H9 (cell line): ENCODE data around the gene DOCK10. TPM values are rescaled to one million over a fixed set of nuclear protein-coding genes. Genes with fewer than 3 reads are reported as not detected.

Experiments used
- DNase-seq: peaks from one replicate; pipeline ENCODE4 v3.0.0-alpha.2; 2017
- H2AFZ ChIP-seq: one replicate; pipeline ENCODE4 v1.6.1; 2013; ENCODE audit warnings: mild to moderate bottlenecking, low read length, control low read depth, moderate library complexity
- H2AK5ac ChIP-seq: 2 replicates; pipeline ENCODE4 v1.6.1; 2013; ENCODE audit warnings: low read length, control low read depth, mixed read lengths; ENCODE audit not compliant: insufficient read length
- H2BK120ac ChIP-seq: one replicate; pipeline ENCODE4 v1.6.1; 2013; ENCODE audit warnings: low read depth, mild to moderate bottlenecking, low read length, control low read depth, inconsistent platforms; ENCODE audit not compliant: poor library complexity, severe bottlenecking
- H2BK12ac ChIP-seq: 2 replicates; pipeline ENCODE4 v1.6.1; 2013; ENCODE audit warnings: low read length, control low read depth, mixed read lengths, low read depth; ENCODE audit not compliant: insufficient read length
- H2BK15ac ChIP-seq: 2 replicates; pipeline ENCODE4 v1.6.1; 2013; ENCODE audit warnings: low read depth, low read length, control low read depth
- H2BK20ac ChIP-seq: one replicate; pipeline ENCODE4 v1.6.1; 2013; ENCODE audit warnings: low read depth, mild to moderate bottlenecking, low read length, control low read depth, inconsistent platforms; ENCODE audit not compliant: poor library complexity, severe bottlenecking
- H2BK5ac ChIP-seq: 2 replicates; pipeline ENCODE4 v1.6.1; 2013; ENCODE audit warnings: low read length, control low read depth, mixed read lengths; ENCODE audit not compliant: insufficient read length
- H3K14ac ChIP-seq: 2 replicates; pipeline ENCODE4 v1.6.1; 2013; ENCODE audit warnings: low read length, control low read depth; ENCODE audit not compliant: insufficient read depth
- H3K18ac ChIP-seq: 2 replicates; pipeline ENCODE4 v1.6.1; 2013; ENCODE audit warnings: low read depth, mild to moderate bottlenecking, mixed read lengths, low read length, control low read depth; ENCODE audit not compliant: insufficient read length
- H3K23ac ChIP-seq: 2 replicates; pipeline ENCODE4 v1.6.1; 2013; ENCODE audit warnings: low read length, control low read depth, mixed read lengths, low read depth; ENCODE audit not compliant: insufficient read length
- H3K23me2 ChIP-seq: 2 replicates; pipeline ENCODE4 v1.6.1; 2013; ENCODE audit warnings: low read depth, mild to moderate bottlenecking, mixed read lengths, low read length, control low read depth; ENCODE audit not compliant: insufficient read length, poor library complexity, severe bottlenecking
- H3K27ac ChIP-seq: 2 replicates; pipeline ENCODE4 v1.5.1; 2013; ENCODE audit warnings: low read length, control low read depth, mixed read lengths, low read depth; ENCODE audit not compliant: insufficient read length
- H3K27me3 ChIP-seq: 2 replicates; pipeline ENCODE4 v1.6.1; 2013; ENCODE audit warnings: low read length, control low read depth, inconsistent platforms; ENCODE audit not compliant: insufficient read depth
- H3K4ac ChIP-seq: 2 replicates; pipeline ENCODE4 v1.6.1; 2013; ENCODE audit warnings: low read depth, mild to moderate bottlenecking, control low read depth, inconsistent platforms, low read length, moderate library complexity
- H3K4me1 ChIP-seq: 2 replicates; pipeline ENCODE4 v1.6.1; 2013; ENCODE audit warnings: low read length, control low read depth, inconsistent platforms; ENCODE audit not compliant: insufficient read depth
- H3K4me2 ChIP-seq: 2 replicates; pipeline ENCODE4 v1.6.1; 2013; ENCODE audit warnings: low read length, control low read depth, mixed read lengths; ENCODE audit not compliant: insufficient read length, insufficient read depth
- H3K56ac ChIP-seq: 2 replicates; pipeline ENCODE4 v1.6.1; 2013; ENCODE audit warnings: low read depth, mild to moderate bottlenecking, mixed read lengths, low read length, control low read depth; ENCODE audit not compliant: insufficient read length
- H3K79me1 ChIP-seq: 2 replicates; pipeline ENCODE4 v1.6.1; 2013; ENCODE audit warnings: low read depth, mild to moderate bottlenecking, moderate library complexity, low read length, control low read depth, inconsistent platforms; ENCODE audit not compliant: insufficient read depth, poor library complexity, severe bottlenecking
- H3K79me2 ChIP-seq: 2 replicates; pipeline ENCODE4 v1.6.1; 2013; ENCODE audit warnings: low read length, control low read depth, inconsistent platforms; ENCODE audit not compliant: insufficient read depth
- H3K9ac ChIP-seq: 2 replicates; pipeline ENCODE4 v1.6.1; 2013; ENCODE audit warnings: low read length, control low read depth, mixed read lengths; ENCODE audit not compliant: insufficient read length; ENCODE audit errors: extremely low read depth
- H3K9me3 ChIP-seq: one replicate; pipeline ENCODE4 v1.6.1; 2013; ENCODE audit warnings: low read depth, low read length, inconsistent platforms; ENCODE audit not compliant: control insufficient read depth
- H3T11ph ChIP-seq: one replicate; pipeline ENCODE4 v1.6.1; 2013; ENCODE audit warnings: mild to moderate bottlenecking, low read length, control low read depth, inconsistent platforms
- H4K20me1 ChIP-seq: one replicate; pipeline ENCODE4 v1.6.1; 2013; ENCODE audit not compliant: control insufficient read depth, insufficient read length, insufficient read depth
- H4K5ac ChIP-seq: 2 replicates; pipeline ENCODE4 v1.6.1; 2013; ENCODE audit warnings: low read depth, mild to moderate bottlenecking, mixed read lengths, low read length, control low read depth; ENCODE audit not compliant: insufficient read length
- H4K8ac ChIP-seq: replicated peaks from 2 replicates; pipeline ENCODE4 v1.6.1; 2013; ENCODE audit warnings: low read length, control low read depth, mixed read lengths, low read depth; ENCODE audit not compliant: insufficient read length
- H4K91ac ChIP-seq: 2 replicates; pipeline ENCODE4 v1.6.1; 2013; ENCODE audit warnings: low read depth, mild to moderate bottlenecking, moderate library complexity, mixed read lengths, low read length, control low read depth; ENCODE audit not compliant: insufficient read length
- H3K27ac Mint-ChIP-seq, 3 experiments: 2 replicates in 2 of 3; 3 replicates in 1 of 3; pipeline ENCODE4 v1.8.0; 2020 to 2021; ENCODE audit warnings: mixed read lengths in 3 of 3, mild to moderate bottlenecking in 1 of 3, moderate library complexity in 1 of 3
- H3K27me3 Mint-ChIP-seq: 2 replicates; pipeline ENCODE4 v1.8.0; 2021; ENCODE audit warnings: low read depth, mild to moderate bottlenecking, moderate library complexity, mixed read lengths
- H3K36me3 Mint-ChIP-seq, 3 experiments: 2 replicates in 2 of 3; 3 replicates in 1 of 3; pipeline ENCODE4 v1.8.0; 2020 to 2021; ENCODE audit warnings: low read depth in 3 of 3, mixed read lengths in 3 of 3; ENCODE audit not compliant: insufficient read depth in 1 of 3
- H3K4me1 Mint-ChIP-seq, 2 experiments: 2 replicates each; pipeline ENCODE4 v1.8.0; 2020; ENCODE audit warnings: mixed read lengths in 2 of 2
- H3K4me3 Mint-ChIP-seq, 2 experiments: 2 replicates in 1 of 2; 3 replicates in 1 of 2; pipeline ENCODE4 v1.8.0; 2020 to 2021; ENCODE audit warnings: mild to moderate bottlenecking in 2 of 2, mixed read lengths in 2 of 2, moderate library complexity in 1 of 2
- H3K9me3 Mint-ChIP-seq, 2 experiments: 2 replicates in 1 of 2; 3 replicates in 1 of 2; pipeline ENCODE4 v1.8.0; 2020; ENCODE audit warnings: mild to moderate bottlenecking in 2 of 2, mixed read lengths in 2 of 2, moderate library complexity in 1 of 2
- CTCF ChIP-seq: fragments of 200-600 bp; sonication (generic); conservative IDR thresholded peaks from 3 replicates; pipeline ENCODE4 v1.8.0; 2021; ENCODE audit warnings: antibody characterized with exemption, mild to moderate bottlenecking
- WGBS: extraction: QIAGEN DNeasy Blood & Tissue Kit; methylation state at CpG from one replicate; pipeline ENCODE4 v1.1.7; 2013; ENCODE audit warnings: missing lambda C conversion rate, low lambda C conversion rate, mixed read lengths; ENCODE audit not compliant: insufficient read length; ENCODE audit errors: extremely low coverage; 5-methylcytosine and 5-hydroxymethylcytosine counted together
- total RNA-seq: library from RNA; stranded (reverse); gene quantifications from 2 replicates; pipeline ENCODE4 v1.2.1, GENCODE V29; 2021

Gene DOCK10
- total RNA-seq, 1 experiment from 2014 or later = 0.79 TPM

- Histone ChIP-seq H3K27ac (no peak overlapping the region), H3K4me2 (no peak overlapping the region), H2BK15ac (no peak overlapping the region), H3K18ac (no peak overlapping the region), H3K4ac (no peak overlapping the region), H4K91ac (no peak overlapping the region), H3K23me2 (no peaks in the 10 kb centered on the region), H3T11ph (no peak overlapping the region), H3K27me3 (no peaks in the 10 kb centered on the region), H4K5ac (no peak overlapping the region), H2BK120ac (no peak overlapping the region), H4K8ac (no peak overlapping the region), H2BK5ac (no peak overlapping the region), H3K79me1 (no peaks in the 10 kb centered on the region), H2BK20ac (no peak overlapping the region), H2AK5ac (no peak overlapping the region), H3K79me2 (no peaks in the 10 kb centered on the region), H3K9me3 (no peaks in the 10 kb centered on the region), H3K56ac (no peak overlapping the region), H3K23ac (no peak overlapping the region), H3K9ac (no peak overlapping the region), H2BK12ac (no peak overlapping the region), H4K20me1 (no peaks in the 10 kb centered on the region), H2AFZ (no peak overlapping the region), H3K14ac (no peak overlapping the region), H3K4me1 (no peaks in the 10 kb centered on the region)
- Mint-ChIP-seq H3K9me3 (no peaks in the 10 kb centered on the region), H3K27ac (no peak overlapping the region), H3K36me3 (no peaks in the 10 kb centered on the region; a peak in 1 of 7 replicates), H3K4me3 (no peak overlapping the region), H3K27me3 (no peaks in the 10 kb centered on the region), H3K4me1 (no peaks in the 10 kb centered on the region)
- no peak for DNase-seq
- no CpG with 5 or more reads among the region's 3 CpGs for WGBS
- no peak for TF ChIP-seq CTCF
These were observed 248.3 kb downstream of the DOCK10 start for GRCh38 chr2:224793946-224794345.
